Measurements from ENCODE around the gene PTPRM.

PTPRM gene

GRCh38 chr18:7671105-7671504 is 104.0 kb downstream of the PTPRM start:
- DNase-seq (ENCODE audit: low read depth) = no peak

GRCh38 chr18:7676253-7676873 is 109.2 kb downstream of the PTPRM start:
- DNase-seq (ENCODE audit: low read depth) = no peak

DNA sequence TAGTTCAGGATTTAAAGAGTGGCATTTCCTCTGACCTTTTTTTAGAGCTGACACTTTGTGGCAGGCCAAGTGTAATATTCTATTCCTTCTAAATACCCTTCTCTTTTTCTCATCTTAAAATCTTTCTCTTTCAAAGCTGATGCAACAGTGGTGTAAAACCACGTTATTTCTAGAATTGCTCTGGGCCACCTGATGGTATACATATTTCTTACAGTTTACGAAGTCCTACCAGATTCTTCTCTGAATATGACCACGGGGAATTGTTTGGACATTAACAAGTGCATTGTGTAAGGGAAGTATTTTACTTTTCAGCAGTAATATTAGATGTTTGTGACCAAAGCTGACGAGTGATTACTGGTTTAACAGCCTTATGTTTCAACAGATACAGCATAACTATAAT is 109.9 kb downstream of the PTPRM start:
- DNase-seq (ENCODE audit: low read depth) = no peak

DNA sequence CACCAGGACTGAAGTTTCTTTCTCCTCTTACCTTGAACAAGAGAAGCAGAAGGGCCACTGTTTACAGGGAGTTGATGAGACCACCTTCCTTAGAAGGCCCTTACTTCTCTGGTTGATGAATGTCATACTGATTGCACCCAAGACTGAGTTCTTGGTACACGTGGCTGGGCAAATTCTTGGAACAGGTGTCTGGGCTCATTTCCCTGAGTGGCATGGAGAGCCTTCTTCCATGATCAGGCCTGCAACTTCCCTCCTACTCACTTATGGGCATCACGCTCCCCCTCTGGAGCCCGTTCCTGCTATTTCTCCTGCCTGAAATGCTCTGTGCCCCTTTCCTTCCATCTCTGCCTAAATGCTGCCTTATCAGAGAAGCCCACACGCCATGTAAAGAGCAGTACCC is 110.3 kb downstream of the PTPRM start:
- no peak for DNase-seq (ENCODE audit: low read depth)

- DNase-seq (ENCODE audit: low read depth) = no peak
Observed at GRCh38 chr18:7678389-7678788, 111.3 kb downstream of the PTPRM start.

GRCh38 chr18:7678801-7679200 is 111.7 kb downstream of the PTPRM start:
- DNase-seq (ENCODE audit: low read depth) = no peak

DNA sequence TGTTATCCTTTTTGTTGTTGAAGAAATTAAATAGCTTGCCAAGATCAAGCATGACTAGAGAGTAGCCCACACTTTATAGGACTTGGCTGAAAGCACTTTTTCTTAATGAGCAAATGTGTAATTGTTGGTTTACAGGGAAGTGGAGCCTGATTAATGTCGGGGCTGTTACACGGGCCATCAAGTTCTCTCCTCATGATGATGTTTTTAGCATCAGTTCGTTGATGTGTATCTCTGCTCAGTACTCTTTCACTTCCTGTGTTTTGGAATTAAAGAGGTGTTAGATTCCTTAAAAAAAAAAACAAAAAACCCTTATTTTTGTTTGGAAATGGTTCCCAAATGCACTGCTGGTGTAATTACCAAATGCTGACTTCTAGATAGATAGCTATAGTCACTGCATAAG is 114.2 kb downstream of the PTPRM start:
- no peak for DNase-seq (ENCODE audit: low read depth)

GRCh38 chr18:7682321-7682720 is 115.2 kb downstream of the PTPRM start:
- no peak for DNase-seq (ENCODE audit: low read depth)

- DNase-seq (ENCODE audit: low read depth) = no peak
Observed at GRCh38 chr18:7683753-7684152, 116.6 kb downstream of the PTPRM start.

DNA sequence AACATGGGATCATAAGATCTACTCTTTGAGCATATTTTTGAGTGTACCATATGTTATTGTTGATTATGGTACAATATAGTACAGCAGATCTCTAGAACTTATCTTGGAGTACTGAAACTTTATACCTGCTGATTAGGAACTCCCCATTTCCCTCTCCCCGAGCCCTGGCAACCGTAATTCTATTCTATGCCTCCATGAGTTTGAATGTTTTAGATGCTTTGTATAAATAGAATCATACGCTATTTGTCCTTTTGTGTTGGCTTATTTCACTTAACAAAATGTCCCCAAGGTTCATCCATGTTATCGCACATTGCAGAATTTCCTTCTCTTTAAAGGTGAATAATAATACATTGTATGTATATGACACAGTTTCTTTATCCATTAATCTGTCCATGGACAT is 117.2 kb downstream of the PTPRM start:
- no peak for DNase-seq (ENCODE audit: low read depth)

DNA sequence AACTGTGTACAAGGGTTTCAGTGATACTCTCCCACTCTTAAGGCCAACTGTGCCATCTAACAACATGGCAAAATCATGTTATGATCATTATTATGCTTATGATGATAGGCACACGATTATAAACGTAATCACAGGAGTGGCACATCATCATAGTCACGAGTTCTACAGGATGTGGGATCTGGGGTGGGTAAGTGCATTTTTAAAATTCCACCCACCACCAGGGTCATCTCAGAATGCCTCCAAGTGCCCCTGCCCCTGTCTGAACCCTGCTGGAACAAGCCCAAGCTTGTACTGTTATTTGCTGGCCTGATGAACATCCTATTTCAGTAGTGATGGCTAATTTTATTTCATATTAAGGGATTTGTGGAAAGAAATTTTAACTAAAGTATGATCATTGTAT is 117.8 kb downstream of the PTPRM start:
- DNase-seq (ENCODE audit: low read depth) = no peak

DNA sequence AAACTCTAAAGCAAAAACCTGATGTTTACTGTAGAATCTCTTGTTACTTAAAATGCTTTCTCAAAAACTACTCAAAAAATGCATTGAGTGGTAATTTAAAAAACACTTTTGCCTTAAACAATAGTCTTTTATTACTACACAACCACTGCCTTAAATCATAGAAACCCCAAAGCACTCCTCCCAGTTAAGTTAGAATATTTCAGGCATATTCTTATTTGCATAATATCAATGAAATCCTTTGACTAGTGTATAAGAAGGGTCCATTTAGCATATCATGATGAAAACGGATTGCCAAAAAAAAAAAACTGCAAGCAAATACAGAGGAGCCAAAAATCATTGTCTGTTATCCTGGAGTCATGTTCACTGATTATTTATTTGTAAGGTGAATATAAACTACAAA is 119.2 kb downstream of the PTPRM start:
- no peak for DNase-seq (ENCODE audit: low read depth)

DNA sequence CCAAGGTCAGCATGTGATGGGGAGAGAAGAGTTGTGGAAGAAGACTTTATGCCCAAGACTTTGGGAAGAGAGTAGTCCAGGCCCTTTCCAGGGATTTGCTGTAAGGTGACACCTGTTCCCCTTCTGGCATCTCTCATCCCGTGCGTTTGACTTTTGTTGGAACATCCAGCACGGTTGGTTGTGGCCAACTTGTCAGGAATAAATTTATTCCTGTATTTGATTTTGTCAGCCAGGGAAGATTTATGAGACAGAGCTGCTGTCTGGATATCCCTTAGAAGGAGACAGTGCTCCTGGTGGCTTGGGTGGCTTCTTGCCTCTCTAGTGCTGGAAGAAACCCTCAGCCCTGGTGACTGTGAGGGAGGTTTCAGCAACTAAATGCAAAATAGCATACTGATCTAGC is 121.5 kb downstream of the PTPRM start:
- DNase-seq (ENCODE audit: low read depth) = no peak

- DNase-seq (ENCODE audit: low read depth) = no peak
Observed at GRCh38 chr18:7691206-7691605, 124.1 kb downstream of the PTPRM start.

DNA sequence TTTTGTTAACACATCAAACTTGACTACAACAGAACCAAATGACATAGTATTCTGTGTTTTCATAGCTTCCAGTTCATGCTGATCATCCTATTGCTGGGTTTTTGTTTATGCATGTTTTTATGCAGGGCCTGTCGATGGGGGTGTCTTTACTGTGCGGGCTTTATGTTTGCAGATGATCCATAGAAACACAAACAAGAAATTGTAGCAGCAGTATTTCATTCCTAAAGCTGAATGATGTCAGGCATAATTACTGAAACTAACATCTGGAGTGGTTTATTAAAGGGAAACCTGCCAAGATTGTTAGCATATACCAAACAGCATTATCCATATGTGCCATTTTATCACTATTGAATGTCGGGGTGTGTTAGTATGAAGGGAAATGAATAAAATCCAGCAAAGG is 129.7 kb downstream of the PTPRM start:
- no peak for DNase-seq (ENCODE audit: low read depth)

GRCh38 chr18:7697306-7697705 is 130.2 kb downstream of the PTPRM start:
- DNase-seq (ENCODE audit: low read depth) = no peak

DNA sequence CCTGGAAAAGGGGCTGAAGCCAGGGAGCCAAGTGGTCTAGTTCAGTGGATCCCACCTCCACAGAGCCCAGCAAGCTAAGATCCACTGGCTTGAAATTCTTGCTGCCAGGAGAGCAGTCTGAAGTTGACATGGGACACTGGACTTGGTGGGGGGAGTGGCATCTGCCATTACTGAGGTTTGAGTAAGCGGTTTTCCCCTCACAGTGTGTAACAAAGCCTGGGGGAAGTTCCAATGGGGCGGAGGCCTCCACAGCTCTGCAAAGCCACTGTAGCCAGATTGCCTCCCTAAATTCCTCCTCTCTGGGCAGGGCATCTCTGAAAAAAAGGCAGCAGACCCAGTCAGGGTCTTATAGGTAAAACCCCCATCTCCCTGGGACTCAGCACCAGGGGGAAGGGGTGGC is 144.4 kb downstream of the PTPRM start:
- no peak for DNase-seq (ENCODE audit: low read depth)

DNA sequence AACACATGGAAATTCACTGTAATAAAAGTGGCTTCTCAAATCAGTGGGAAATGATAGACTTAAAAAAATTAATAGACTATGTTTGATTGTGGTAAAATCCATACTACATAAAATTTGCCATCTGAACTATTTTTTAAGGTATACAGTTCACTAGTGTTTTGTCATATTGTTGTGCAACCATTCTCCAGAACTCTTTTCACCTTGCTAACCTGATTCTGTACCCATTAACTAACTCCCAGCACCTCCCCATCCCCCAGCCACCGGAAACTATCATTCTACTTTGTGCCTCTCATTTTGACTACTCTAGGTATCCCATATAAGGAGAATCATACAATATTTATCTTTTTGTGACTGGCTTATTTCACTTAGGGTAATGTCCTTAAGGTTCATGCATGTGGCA is 153.3 kb downstream of the PTPRM start:
- DNase-seq (ENCODE audit: low read depth) = no peak

- no peak for DNase-seq (ENCODE audit: low read depth)
Observed at GRCh38 chr18:7721532-7721931, 154.4 kb downstream of the PTPRM start.

- no peak for DNase-seq (ENCODE audit: low read depth)
Observed at GRCh38 chr18:7722955-7723354, 155.8 kb downstream of the PTPRM start.

- DNase-seq (ENCODE audit: low read depth) = no peak
Observed at GRCh38 chr18:7723558-7723957, 156.4 kb downstream of the PTPRM start.

GRCh38 chr18:7725473-7725872 is 158.4 kb downstream of the PTPRM start:
- no peak for DNase-seq (ENCODE audit: low read depth)

- DNase-seq (ENCODE audit: low read depth) = no peak
Observed at GRCh38 chr18:7725897-7726296, 158.8 kb downstream of the PTPRM start.

- DNase-seq (ENCODE audit: low read depth) = no peak
Observed at GRCh38 chr18:7726522-7726921, 159.4 kb downstream of the PTPRM start.

Data from activated gamma-delta T cell treated with anti-CD3 and anti-CD28 coated beads, Interleukin-2, amount 50 U/mL, for 16 hours (primary cell).